A204.1 (cell line): ENCODE results near the gene WFDC2.
"Not testable (repeated sequence)": the region's sequence is repeated elsewhere in the genome, so short reads cannot be mapped to it uniquely, and the experiment has no call there.

ENCODE experiments used
- FAIRE-seq: peaks from 2 replicates; lab custom pipeline; 2012; peaks lifted over from hg19 to GRCh38; lab: Jason Lieb, UNC

The WFDC2 gene

GRCh38 chr20:45452238-45452637, 17.3 kb upstream of the WFDC2 start:
- no peak for FAIRE-seq

- FAIRE-seq, result no peak
These were observed 16.5 kb upstream of the WFDC2 start for GRCh38 chr20:45452772-45453691.

GRCh38 chr20:45456632-45457031, 12.9 kb upstream of the WFDC2 start:
- FAIRE-seq, result no peak

- no peak for FAIRE-seq
These were observed 9.9 kb upstream of the WFDC2 start for GRCh38 chr20:45459606-45460005.

- no peak for FAIRE-seq
These were observed 8.3 kb upstream of the WFDC2 start for GRCh38 chr20:45461225-45461624.

GRCh38 chr20:45462711-45463509, 6.6 kb upstream of the WFDC2 start:
- no peak for FAIRE-seq

- no peak for FAIRE-seq
These were observed 5.8 kb upstream of the WFDC2 start for GRCh38 chr20:45463709-45464108.

GRCh38 chr20:45465491-45466266, 3.9 kb upstream of the WFDC2 start:
- no peak for FAIRE-seq

- FAIRE-seq, result no peak
These were observed 2.4 kb upstream of the WFDC2 start for GRCh38 chr20:45467172-45467571.

- FAIRE-seq, result no peak
These were observed 1.7 kb upstream of the WFDC2 start for GRCh38 chr20:45467861-45468260.

GRCh38 chr20:45470262-45470931, 844 bp downstream of the WFDC2 start:
- FAIRE-seq, result no peak

GRCh38 chr20:45470937-45471336, 1.4 kb downstream of the WFDC2 start:
- FAIRE-seq, result no peak

- not testable (repeated sequence) for FAIRE-seq
These were observed 2.7 kb downstream of the WFDC2 start for GRCh38 chr20:45472286-45472685.

- FAIRE-seq, result not testable (repeated sequence)
These were observed 8.1 kb downstream of the WFDC2 start for GRCh38 chr20:45477530-45478148.

- no peak for FAIRE-seq
These were observed 10.3 kb downstream of the WFDC2 start for GRCh38 chr20:45479822-45480221.

GRCh38 chr20:45484676-45485075, 15.1 kb downstream of the WFDC2 start:
- FAIRE-seq, result no peak

- FAIRE-seq, result no peak
These were observed 15.8 kb downstream of the WFDC2 start for GRCh38 chr20:45485388-45485787.

GRCh38 chr20:45487231-45487635, 17.7 kb downstream of the WFDC2 start:
- no peak for FAIRE-seq

GRCh38 chr20:45489083-45489531, 19.6 kb downstream of the WFDC2 start:
- no peak for FAIRE-seq

- no peak for FAIRE-seq
These were observed 26.0 kb downstream of the WFDC2 start for GRCh38 chr20:45495501-45495941.

GRCh38 chr20:45496166-45496565, 26.6 kb downstream of the WFDC2 start:
- no peak for FAIRE-seq
